B cell (primary cell): ENCODE measurements around the gene TTC9C. TPM values are rescaled to one million over a fixed set of nuclear protein-coding genes. Genes with fewer than 3 reads are reported as not detected.

Experiments used
- ATAC-seq: fragments of 200-7000 bp; cut with Tn5 transposase; one replicate; pipeline ENCODE4 v1.10.0; 2021; ENCODE audit warnings: low read depth, mild to moderate bottlenecking, moderate number of reproducible peaks, moderate library complexity
- CTCF ChIA-PET: fragments of 350-600 bp; sonication (Branson Sonifier 250); formaldehyde crosslinking; loops from one replicate; lab custom pipeline; 2021; ENCODE audit warnings: antibody characterized with exemption, inconsistent platforms; lab: Charles Lee
- POLR2A ChIA-PET: fragments of 350-600 bp; sonication (Branson Sonifier 250); formaldehyde crosslinking; loops from one replicate; lab custom pipeline; 2021; ENCODE audit warnings: antibody characterized with exemption; lab: Charles Lee
- DNase-seq: peaks from one replicate; pipeline ENCODE4 v3.0.0; 2013
- H2AFZ ChIP-seq: 2 replicates; pipeline ENCODE4 v1.6.1; 2012; ENCODE audit warnings: mild to moderate bottlenecking, low read depth, low read length; ENCODE audit not compliant: insufficient read depth, poor library complexity, severe bottlenecking
- H3K27ac ChIP-seq, 2 donors: 1 replicate in 1 of 2; 2 replicates in 1 of 2; pipeline ENCODE4 v1.5.1; 2012 to 2013; ENCODE audit warnings: low read length in 2 of 2, mild to moderate bottlenecking in 2 of 2, moderate library complexity in 1 of 2
- H3K27me3 ChIP-seq, 4 experiments: fragments of 200-600 bp in 1 of 4; sonication (generic) in 1 of 4; replicated peaks in 1 of 4; 1 replicate in 2 of 4; 2 replicates in 2 of 4; pipeline versions ENCODE4 v1.6.1 to v1.7.0; 2013 to 2016; ENCODE audit warnings: low read length in 3 of 4, mild to moderate bottlenecking in 2 of 4, mixed read lengths in 1 of 4, moderate library complexity in 1 of 4; ENCODE audit not compliant: insufficient read depth in 4 of 4, control insufficient read depth in 3 of 4; ENCODE audit errors: control extremely low read depth in 1 of 4
- H3K36me3 ChIP-seq, 2 experiments: replicated peaks in 1 of 2; 1 replicate in 1 of 2; 2 replicates in 1 of 2; pipeline versions ENCODE4 v1.6.1 to v1.7.1; 2013; ENCODE audit warnings: low read length in 1 of 2; ENCODE audit not compliant: insufficient read depth in 2 of 2, control insufficient read depth in 1 of 2; ENCODE audit errors: control extremely low read depth in 1 of 2, extremely low read depth in 1 of 2
- H3K4me1 ChIP-seq, 2 donors: fragments of 200-600 bp in 1 of 2; sonication (generic) in 1 of 2; 1 replicate in 1 of 2; 2 replicates in 1 of 2; pipeline versions ENCODE4 v1.5.1 to v1.6.1; 2013 to 2017; ENCODE audit warnings: low read length in 2 of 2; ENCODE audit not compliant: control insufficient read depth in 2 of 2, insufficient read depth in 2 of 2
- H3K4me2 ChIP-seq: replicated peaks from 2 replicates; pipeline ENCODE3; 2012; ENCODE audit warnings: mild to moderate bottlenecking, low read depth, low read length; ENCODE audit not compliant: poor library complexity, severe bottlenecking
- H3K4me3 ChIP-seq, 5 experiments: fragments of 200-600 bp in 1 of 5; sonication (generic) in 1 of 5; 1 replicate in 3 of 5; 2 replicates in 2 of 5; pipeline versions ENCODE4 v1.5.1 to v1.7.0; 2011 to 2016; ENCODE audit warnings: low read length in 4 of 5, mild to moderate bottlenecking in 4 of 5, low read depth in 2 of 5, control low read depth in 1 of 5, moderate library complexity in 1 of 5; ENCODE audit not compliant: insufficient read depth in 1 of 5; ENCODE audit errors: control extremely low read depth in 1 of 5, extremely low read depth in 1 of 5
- H3K79me2 ChIP-seq: fragments of 200-600 bp; sonication (generic); one replicate; pipeline ENCODE4 v1.6.0; 2016; ENCODE audit warnings: low read length; ENCODE audit not compliant: control insufficient read depth, insufficient read depth
- H3K9ac ChIP-seq: fragments of 200-600 bp; sonication (generic); 2 replicates; pipeline ENCODE4 v1.6.1; 2017; ENCODE audit warnings: mild to moderate bottlenecking, low read length, moderate library complexity
- H3K9me3 ChIP-seq, 3 donors: one replicate each; pipeline versions ENCODE4 v1.6.1 to v1.7.1; 2013; ENCODE audit warnings: low read length in 2 of 3; ENCODE audit not compliant: control insufficient read depth in 2 of 3, insufficient read depth in 1 of 3; ENCODE audit errors: control extremely low read depth in 1 of 3
- H4K20me1 ChIP-seq: 2 replicates; pipeline ENCODE4 v1.6.0; 2012; ENCODE audit warnings: mild to moderate bottlenecking, low read length; ENCODE audit not compliant: insufficient read depth, control insufficient read depth, poor library complexity, severe bottlenecking
- H3K27ac Mint-ChIP-seq: one replicate; pipeline ENCODE4 v1.8.0; 2021; ENCODE audit warnings: mixed read lengths
- H3K27me3 Mint-ChIP-seq: one replicate; pipeline ENCODE4 v1.8.0; 2021; ENCODE audit warnings: mixed read lengths
- H3K4me1 Mint-ChIP-seq: one replicate; pipeline ENCODE4 v1.8.0; 2021; ENCODE audit warnings: mixed read lengths
- H3K4me3 Mint-ChIP-seq: one replicate; pipeline ENCODE4 v1.8.0; 2021; ENCODE audit warnings: mixed read lengths
- H3K9me3 Mint-ChIP-seq: one replicate; pipeline ENCODE4 v1.8.0; 2022; ENCODE audit warnings: mixed read lengths; ENCODE audit not compliant: insufficient read depth
- CTCF ChIP-seq: fragments of 200-600 bp; IDR thresholded peaks from one replicate; pipeline ENCODE4 v1.8.0; 2022; ENCODE audit warnings: antibody characterized with exemption, mild to moderate bottlenecking
- EZH2 ChIP-seq: IDR thresholded peaks from 2 replicates; pipeline ENCODE4 v1.6.1; 2012; ENCODE audit warnings: borderline replicate concordance, low read depth, mild to moderate bottlenecking, moderate library complexity, low read length; ENCODE audit not compliant: insufficient read depth, poor library complexity, severe bottlenecking
- WGBS: methylation state at CpG from one replicate; pipeline ENCODE4 v1.1.5; 2013; ENCODE audit warnings: missing lambda C conversion rate; ENCODE audit not compliant: insufficient coverage; 5-methylcytosine and 5-hydroxymethylcytosine counted together
- intact Hi-C: fragments of 100-400 bp; cut with micrococcal nuclease; formaldehyde crosslinking; loops from one replicate; pipeline ENCODE4 v1.10.0; 2022
- polyA plus RNA-seq: library from polyadenylated mRNA; depleted of rRNA; stranded (reverse); fragments of >200 nt; gene quantifications from 2 replicates; pipeline ENCODE4 v1.2.3, GENCODE V29; 2012
- total RNA-seq, 2 donors: library from RNA; stranded (reverse); fragments of 120-200 nt in 1 of 2; gene quantifications; 1 replicate in 1 of 2; 2 replicates in 1 of 2; pipeline versions ENCODE4 v1.2.3 to v1.2.4, GENCODE V29; 2013 to 2022

Gene TTC9C
- total and polyA plus RNA-seq, 2 donors (not counting 1 experiment from before 2014, with no cell fraction given), result 33.5 to 56.3 TPM

GRCh38 chr11:62782753-62783152, 54.5 kb downstream of the TTC9C start:
- H3K4me3 Mint-ChIP-seq, result no peak overlapping the region
- no peaks in the 10 kb centered on the region for H3K9me3 ChIP-seq
- no peak overlapping the region for H3K4me2 ChIP-seq
- DNase-seq (no peak), ATAC-seq (no peak)
- intact Hi-C loops, result loop anchor here (10.0 kb wide), 1 partner anchor 388 kb away; no protein-coding TSS in a partner anchor
- no peaks in the 10 kb centered on the region for H3K27me3 Mint-ChIP-seq
- H3K4me3 ChIP-seq, result no peak overlapping the region
- peaks cover 8% of the 10 kb centered on the region in 2 donors for H3K4me1 ChIP-seq
- TF ChIP-seq CTCF (no peak), EZH2 (no peak)
- H3K27ac Mint-ChIP-seq, result no peak overlapping the region
- H3K79me2 ChIP-seq, result peaks cover 7% of the 10 kb centered on the region
- POLR2A ChIA-PET, result interaction anchor here (0.7 kb wide), 1 partner anchor 892 kb away, joined by 5 read pairs; no protein-coding TSS in a partner anchor
- no peaks in the 10 kb centered on the region for H3K27me3 ChIP-seq
- peaks cover 14% of the 10 kb centered on the region for H3K4me1 Mint-ChIP-seq
- H3K9me3 Mint-ChIP-seq, result no peaks in the 10 kb centered on the region
- WGBS, result 98% methylated on average over 5 of the region's 7 CpGs
- H3K27ac ChIP-seq, result no peak overlapping the region
- no peaks in the 10 kb centered on the region for H4K20me1 ChIP-seq
- H3K36me3 ChIP-seq, result peaks cover 1 to 13% of the 10 kb centered on the region in 2 experiments
- CTCF ChIA-PET, result interaction anchor here (7.2 kb wide), 1 partner anchor 81 kb away, joined by 101 read pairs; no protein-coding TSS in a partner anchor
- no peak overlapping the region for H3K9ac ChIP-seq
- H2AFZ ChIP-seq, result no peak overlapping the region

- ChIA-PET CTCF (interaction anchor here (0.6 to 7.2 kb wide), 42 partner anchors 9 to 392 kb away, joined by 3 to 101 read pairs (median 4); partner anchors contain the start of genes B3GAT3, BSCL2, EEF1G and GANAB), POLR2A (interaction anchor here (0.6 to 3.7 kb wide), 15 partner anchors 15 to 1357 kb away, joined by 3 to 60 read pairs (median 7); partner anchors contain the start of genes C11orf98, CPSF7, CSKMT and HNRNPUL2)
- TF ChIP-seq EZH2, result no peak
- TF ChIP-seq CTCF, result peak; percentile 97
- H3K9me3 ChIP-seq, result no peaks in the 10 kb centered on the region
- peak overlapping the region; percentile 68 to 78 for H3K27ac ChIP-seq
- no peaks in the 10 kb centered on the region for H3K9me3 Mint-ChIP-seq
- peaks cover 12% of the 10 kb centered on the region for H4K20me1 ChIP-seq
- peak overlapping the region; percentile 83 for H2AFZ ChIP-seq
- H3K79me2 ChIP-seq, result peaks cover 37% of the 10 kb centered on the region
- ATAC-seq (peak; percentile 73), DNase-seq (peak; percentile 93)
- intact Hi-C loops, result loop anchor here (1.0 to 10.0 kb wide), 12 partner anchors 15 to 392 kb away; partner anchors contain the start of genes NXF1, POLR2G, TAF6L and TTC9C
- peak overlapping the region; percentile 87 for H3K9ac ChIP-seq
- peaks cover 1 to 25% of the 10 kb centered on the region in 2 experiments for H3K36me3 ChIP-seq
- peaks cover 44% of the 10 kb centered on the region for H3K4me1 Mint-ChIP-seq
- peak overlapping the region; percentile 89 for H3K4me3 Mint-ChIP-seq
- H3K4me1 ChIP-seq, result peaks cover 25 to 32% of the 10 kb centered on the region in 2 donors
- peak overlapping the region; percentile 81 for H3K4me2 ChIP-seq
- peak overlapping the region; percentile 94 for H3K27ac Mint-ChIP-seq
- no peaks in the 10 kb centered on the region for H3K27me3 ChIP-seq
- no peaks in the 10 kb centered on the region for H3K27me3 Mint-ChIP-seq
- peak overlapping the region; percentile 87 to 97 (median 94) for H3K4me3 ChIP-seq
- 3% methylated on average over 51 of the region's 51 CpGs for WGBS
Measured at GRCh38 chr11:62786318-62787004, 58.2 kb downstream of the TTC9C start.
